Left renal cortex interstitium (tissue), 4 donors: ENCODE data around the gene CKLF. TPM values are rescaled to one million over a fixed set of nuclear protein-coding genes. Genes with fewer than 3 reads are reported as not detected.
"Not testable (repeated sequence)": the region's sequence is repeated elsewhere in the genome, so short reads cannot be mapped to it uniquely, and the experiment has no call there.

ENCODE experiments used
- DNase-seq, 4 donors: peaks; one replicate each; pipeline ENCODE4 v3.0.0-alpha.2; 2013; ENCODE audit warnings: low read depth in 4 of 4, low spot score in 2 of 4, missing footprints in 1 of 4
- polyA plus RNA-seq, 4 donors: library from polyadenylated mRNA; unstranded; fragments of 120-200 nt; gene quantifications; one replicate each; pipeline ENCODE4 v1.2.1, GENCODE V29; 2013; ENCODE audit not compliant: insufficient read length in 4 of 4

Gene CKLF
- polyA plus RNA-seq, 4 donors: 35.2 to 41.7 (median 38.4) TPM

GRCh38 chr16:66590322-66590721, 37.9 kb downstream of the CKLF start:
- no peak for DNase-seq

- DNase-seq: no peak
Observed at GRCh38 chr16:66591018-66591417, 38.6 kb downstream of the CKLF start.

GRCh38 chr16:66592241-66592640, 39.9 kb downstream of the CKLF start:
- DNase-seq: no peak

GRCh38 chr16:66592814-66593213, 40.4 kb downstream of the CKLF start:
- DNase-seq: no peak

GRCh38 chr16:66594739-66595138, 42.4 kb downstream of the CKLF start:
- DNase-seq: no peak

GRCh38 chr16:66596559-66596958, 44.2 kb downstream of the CKLF start:
- not testable (repeated sequence) for DNase-seq

- DNase-seq: no peak
Observed at GRCh38 chr16:66596986-66597848, 44.8 kb downstream of the CKLF start.

GRCh38 chr16:66598111-66598510, 45.7 kb downstream of the CKLF start:
- DNase-seq: no peak

GRCh38 chr16:66599726-66600125, 47.4 kb downstream of the CKLF start:
- no peak for DNase-seq

GRCh38 chr16:66600477-66600876, 48.1 kb downstream of the CKLF start:
- no peak for DNase-seq

GRCh38 chr16:66601471-66601870, 49.1 kb downstream of the CKLF start:
- DNase-seq: no peak

GRCh38 chr16:66603537-66604375, 51.4 kb downstream of the CKLF start:
- peak in 2 of 4 donors; percentile 53 to 73 for DNase-seq

GRCh38 chr16:66604376-66605176, 52.2 kb downstream of the CKLF start, which contains the start of gene CMTM3:
Gene CMTM3, plus strand, starts transcription at chr16:66604704. Its CDS starts 102 bp downstream, at chr16:66604806.
- peak in 2 of 4 donors; percentile 56 to 64 for DNase-seq

- peak in 2 of 4 donors; percentile 26 to 28 for DNase-seq
Observed at GRCh38 chr16:66605177-66605978, 53.0 kb downstream of the CKLF start.

- DNase-seq: no peak
Observed at GRCh38 chr16:66605979-66606751, 53.8 kb downstream of the CKLF start.

GRCh38 chr16:66608241-66609138, 56.1 kb downstream of the CKLF start:
- DNase-seq: peak in 2 of 4 donors; percentile 71 to 78

GRCh38 chr16:66609139-66609510, 56.7 kb downstream of the CKLF start:
- no peak for DNase-seq
